ENCODE measurements around the gene BBS9. TPM values are rescaled to one million over a fixed set of nuclear protein-coding genes. Genes with fewer than 3 reads are reported as not detected.

BBS9 gene
- total RNA-seq, 1 donor from 2014 or later = 31.2 TPM

- DNase-seq (ENCODE audit: extremely low spot score in 2 of 2) = no peak
- no peaks in the 10 kb centered on the region for H3K9me3 ChIP-seq
- no peak overlapping the region for H3K4me3 ChIP-seq
- H3K27me3 ChIP-seq = no peaks in the 10 kb centered on the region
- intact Hi-C loops (cut with DNase I) = no loop called here
- peaks cover 0 to 6% of the 10 kb centered on the region in 2 donors for H3K36me3 ChIP-seq
- TF ChIP-seq POLR2AphosphoS5 (IDR thresholded peaks at IDR 0.05; ENCODE audit: insufficient read depth in 1 of 2, low read depth in 1 of 2) = no peak
- TF ChIP-seq CTCF (IDR thresholded peaks at IDR 0.05) = no peak
- no peak for TF ChIP-seq POLR2A (IDR thresholded peaks at IDR 0.05)
- no peak overlapping the region for H3K27ac ChIP-seq
- H3K4me1 ChIP-seq = peaks cover 6% of the 10 kb centered on the region
Measured at GRCh38 chr7:33500703-33501701, 371.6 kb downstream of the BBS9 start.

- Histone ChIP-seq H3K36me3 (peaks cover 0 to 6% of the 10 kb centered on the region in 2 donors), H3K27me3 (no peaks in the 10 kb centered on the region), H3K27ac (no peak overlapping the region), H3K4me3 (no peak overlapping the region), H3K4me1 (peaks cover 6% of the 10 kb centered on the region), H3K9me3 (no peaks in the 10 kb centered on the region)
- DNase-seq (ENCODE audit: extremely low spot score in 2 of 2) = no peak
- intact Hi-C loops (cut with DNase I) = no loop called here
- TF ChIP-seq CTCF (IDR thresholded peaks at IDR 0.05) (no peak), POLR2AphosphoS5 (IDR thresholded peaks at IDR 0.05; ENCODE audit: insufficient read depth in 1 of 2, low read depth in 1 of 2) (no peak), POLR2A (IDR thresholded peaks at IDR 0.05) (no peak)
Measured at GRCh38 chr7:33503014-33503413, 373.6 kb downstream of the BBS9 start.

GRCh38 chr7:33503736-33504135, 374.4 kb downstream of the BBS9 start:
- DNase-seq (ENCODE audit: extremely low spot score in 2 of 2) = no peak
- Histone ChIP-seq H3K27me3 (no peaks in the 10 kb centered on the region), H3K9me3 (no peaks in the 10 kb centered on the region), H3K4me3 (no peak overlapping the region), H3K36me3 (peaks cover 0 to 6% of the 10 kb centered on the region in 2 donors), H3K27ac (no peak overlapping the region), H3K4me1 (peaks cover 6% of the 10 kb centered on the region)
- no peak for TF ChIP-seq POLR2AphosphoS5 (IDR thresholded peaks at IDR 0.05; ENCODE audit: insufficient read depth in 1 of 2, low read depth in 1 of 2)
- intact Hi-C loops (cut with DNase I) = no loop called here

DNA sequence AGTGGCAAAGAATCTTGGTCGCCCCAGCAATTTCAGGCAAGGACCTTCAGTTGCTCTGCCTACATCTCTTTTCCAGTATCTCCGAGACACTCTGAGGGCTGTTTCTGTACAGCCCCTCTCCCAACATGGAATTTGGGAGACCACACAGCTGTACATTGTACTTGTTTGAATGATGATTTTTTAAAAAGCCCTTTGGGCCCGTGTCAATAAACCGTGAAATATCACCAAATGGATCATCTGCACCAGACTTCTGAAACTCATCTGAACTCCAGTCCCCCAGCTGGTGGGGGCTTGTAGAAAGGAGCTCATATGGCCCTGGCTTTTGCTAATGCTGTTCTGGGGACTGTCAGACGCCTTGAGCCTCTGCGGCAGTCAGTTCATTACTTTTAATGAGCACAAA, 374.9 kb downstream of the BBS9 start:
- peaks cover 6% of the 10 kb centered on the region for H3K4me1 ChIP-seq
- H3K27ac ChIP-seq = no peak overlapping the region
- H3K9me3 ChIP-seq = no peaks in the 10 kb centered on the region
- TF ChIP-seq POLR2A (IDR thresholded peaks at IDR 0.05) (no peak), CTCF (IDR thresholded peaks at IDR 0.05) (no peak), POLR2AphosphoS5 (IDR thresholded peaks at IDR 0.05; ENCODE audit: insufficient read depth in 1 of 2, low read depth in 1 of 2) (no peak)
- no peak overlapping the region for H3K4me3 ChIP-seq
- H3K27me3 ChIP-seq = no peaks in the 10 kb centered on the region
- H3K36me3 ChIP-seq = peaks cover 0 to 6% of the 10 kb centered on the region in 2 donors
- no peak for DNase-seq (ENCODE audit: extremely low spot score in 2 of 2)
- intact Hi-C loops (cut with DNase I) = no loop called here

- TF ChIP-seq CTCF (IDR thresholded peaks at IDR 0.05) (no peak), POLR2AphosphoS5 (IDR thresholded peaks at IDR 0.05; ENCODE audit: insufficient read depth in 1 of 2, low read depth in 1 of 2) (no peak), POLR2A (IDR thresholded peaks at IDR 0.05) (no peak)
- intact Hi-C loops (cut with DNase I) = no loop called here
- DNase-seq (ENCODE audit: extremely low spot score in 2 of 2) = no peak
- Histone ChIP-seq H3K9me3 (no peaks in the 10 kb centered on the region), H3K36me3 (peaks cover 0 to 6% of the 10 kb centered on the region in 2 donors), H3K27ac (no peak overlapping the region), H3K4me1 (no peaks in the 10 kb centered on the region), H3K27me3 (no peaks in the 10 kb centered on the region), H3K4me3 (no peak overlapping the region)
Measured at GRCh38 chr7:33509206-33509605, 379.8 kb downstream of the BBS9 start.
